Loucy (cell line): ENCODE measurements around the gene CNNM1.

ENCODE experiments used
- H2AFZ ChIP-seq: fragments of 200-600 bp; sonication (generic); 2 replicates; pipeline ENCODE4 v1.6.0; 2016; ENCODE audit warnings: antibody characterized with exemption, mild to moderate bottlenecking, low read length, moderate library complexity
- H3F3A ChIP-seq: fragments of 200-600 bp; 2 replicates; pipeline ENCODE4 v1.6.0; 2016; ENCODE audit warnings: antibody characterized with exemption, low read depth, mild to moderate bottlenecking
- H3K27me3 ChIP-seq: fragments of 200-600 bp; sonication (generic); 2 replicates; pipeline ENCODE4 v1.6.1; 2014; ENCODE audit warnings: low read length, mild to moderate bottlenecking; ENCODE audit not compliant: insufficient read depth, poor library complexity, severe bottlenecking
- H3K36me3 ChIP-seq: fragments of 200-600 bp; sonication (generic); 2 replicates; pipeline ENCODE4 v1.6.1; 2016; ENCODE audit warnings: low read length; ENCODE audit not compliant: insufficient read depth
- H3K4me1 ChIP-seq: fragments of 200-600 bp; sonication (generic); 2 replicates; pipeline ENCODE4 v1.5.1; 2014; ENCODE audit warnings: low read length, mild to moderate bottlenecking; ENCODE audit not compliant: insufficient read depth, poor library complexity, severe bottlenecking
- H3K4me2 ChIP-seq: fragments of 200-600 bp; sonication (generic); 2 replicates; pipeline ENCODE4 v1.6.0; 2014; ENCODE audit warnings: antibody characterized with exemption, low read length, low read depth, mild to moderate bottlenecking; ENCODE audit not compliant: poor library complexity, severe bottlenecking
- H3K4me3 ChIP-seq: fragments of 200-600 bp; sonication (generic); 2 replicates; pipeline ENCODE4 v1.5.1; 2014; ENCODE audit warnings: low read length, mild to moderate bottlenecking, mixed read lengths; ENCODE audit not compliant: poor library complexity, severe bottlenecking
- H3K79me2 ChIP-seq: fragments of 200-600 bp; sonication (generic); 2 replicates; pipeline ENCODE4 v1.6.1; 2014; ENCODE audit warnings: low read length; ENCODE audit not compliant: insufficient read depth
- H3K9ac ChIP-seq: fragments of 200-600 bp; sonication (generic); 2 replicates; pipeline ENCODE4 v1.6.0; 2014; ENCODE audit warnings: mild to moderate bottlenecking, low read depth, low read length, moderate library complexity; ENCODE audit not compliant: poor library complexity, severe bottlenecking
- H3K9me2 ChIP-seq: fragments of 200-600 bp; sonication (generic); replicated peaks from 2 replicates; pipeline ENCODE4 v1.6.1; 2016; ENCODE audit warnings: low read depth, low read length, mixed read lengths
- H3K9me3 ChIP-seq: fragments of 200-600 bp; sonication (generic); 2 replicates; pipeline ENCODE4 v1.6.1; 2014; ENCODE audit warnings: mild to moderate bottlenecking, antibody characterized with exemption, low read length, low read depth; ENCODE audit not compliant: insufficient read depth
- H4K20me1 ChIP-seq: fragments of 200-600 bp; sonication (generic); 2 replicates; pipeline ENCODE4 v1.6.0; 2014; ENCODE audit warnings: antibody characterized with exemption, low read length, mild to moderate bottlenecking; ENCODE audit not compliant: insufficient read depth, poor library complexity, severe bottlenecking
- CTCF ChIP-seq: fragments of 200-600 bp; sonication (generic); conservative IDR thresholded peaks from 2 replicates; pipeline ENCODE4 v1.5.1; 2014; ENCODE audit warnings: mild to moderate bottlenecking, antibody characterized with exemption, low read length
- EZH2phosphoT487 ChIP-seq: fragments of 200-600 bp; IDR thresholded peaks from 2 replicates; pipeline ENCODE4 v1.6.1; 2018; ENCODE audit warnings: antibody characterized with exemption, mild to moderate bottlenecking, moderate library complexity, borderline replicate concordance

Gene CNNM1

GRCh38 chr10:99430116-99430450, 100.9 kb downstream of the CNNM1 start:
- Histone ChIP-seq H3K4me1 (peaks cover 38% of the 10 kb centered on the region), H3K9ac (peak overlapping the region; percentile 76), H3K4me2 (peak overlapping the region; percentile 88), H3K27me3 (no peaks in the 10 kb centered on the region), H3K9me2 (no peaks in the 10 kb centered on the region), H3K9me3 (no peaks in the 10 kb centered on the region), H4K20me1 (peaks cover 3% of the 10 kb centered on the region), H2AFZ (peak overlapping the region; percentile 77), H3K4me3 (peak overlapping the region; percentile 88), H3F3A (no peaks in the 10 kb centered on the region), H3K79me2 (peaks cover 50% of the 10 kb centered on the region), H3K36me3 (no peaks in the 10 kb centered on the region)
- no peak for TF ChIP-seq EZH2phosphoT487
- TF ChIP-seq CTCF = no peak

- Histone ChIP-seq H3K9me2 (no peaks in the 10 kb centered on the region), H3K4me1 (peaks cover 39% of the 10 kb centered on the region), H3K4me2 (peak within 1 kb of the TSS; percentile 90), H4K20me1 (peaks cover 3% of the 10 kb centered on the region), H3F3A (no peaks in the 10 kb centered on the region), H3K9ac (peak within 1 kb of the TSS; percentile 82), H3K27me3 (no peaks in the 10 kb centered on the region), H3K4me3 (peak within 1 kb of the TSS; percentile 88), H3K79me2 (peaks cover 50% of the 10 kb centered on the region), H3K36me3 (no peaks in the 10 kb centered on the region), H2AFZ (peak within 1 kb of the TSS; percentile 82), H3K9me3 (no peaks in the 10 kb centered on the region)
- TF ChIP-seq EZH2phosphoT487 = no peak
Measured at GRCh38 chr10:99430451-99431189, 101.5 kb downstream of the CNNM1 start, which contains the start of gene GOT1. GOT1 (minus strand) TSS chr10:99430624; CDS start chr10:99430565, 59 bp downstream.

GRCh38 chr10:99431190-99431760, 102.1 kb downstream of the CNNM1 start:
- Histone ChIP-seq H3K9ac (peak overlapping the region; percentile 82), H3K4me3 (peak overlapping the region; percentile 88)

More at GRCh38 chr10:99431190-99431760, 102.1 kb downstream of the CNNM1 start:
- TF ChIP-seq EZH2phosphoT487 (no peak), CTCF (no peak)
- H3K27me3 ChIP-seq = no peaks in the 10 kb centered on the region
- H2AFZ ChIP-seq = peak overlapping the region; percentile 82
- no peaks in the 10 kb centered on the region for H3K9me3 ChIP-seq
- H3F3A ChIP-seq = no peaks in the 10 kb centered on the region
- peak overlapping the region; percentile 90 for H3K4me2 ChIP-seq
- H4K20me1 ChIP-seq = peaks cover 3% of the 10 kb centered on the region
- H3K9me2 ChIP-seq = no peaks in the 10 kb centered on the region
- peaks cover 50% of the 10 kb centered on the region for H3K79me2 ChIP-seq
- no peaks in the 10 kb centered on the region for H3K36me3 ChIP-seq
- peaks cover 43% of the 10 kb centered on the region for H3K4me1 ChIP-seq
